HUDEP-2 (cell line): ENCODE measurements around the gene DSCAM.

Source experiments
- DNase-seq, 76 experiments: peaks; one replicate each; lab custom pipeline; 2025; ENCODE audit not compliant: unreplicated experiment in 76 of 76; lab: John Stamatoyannopoulos, UW

DSCAM gene

DNA sequence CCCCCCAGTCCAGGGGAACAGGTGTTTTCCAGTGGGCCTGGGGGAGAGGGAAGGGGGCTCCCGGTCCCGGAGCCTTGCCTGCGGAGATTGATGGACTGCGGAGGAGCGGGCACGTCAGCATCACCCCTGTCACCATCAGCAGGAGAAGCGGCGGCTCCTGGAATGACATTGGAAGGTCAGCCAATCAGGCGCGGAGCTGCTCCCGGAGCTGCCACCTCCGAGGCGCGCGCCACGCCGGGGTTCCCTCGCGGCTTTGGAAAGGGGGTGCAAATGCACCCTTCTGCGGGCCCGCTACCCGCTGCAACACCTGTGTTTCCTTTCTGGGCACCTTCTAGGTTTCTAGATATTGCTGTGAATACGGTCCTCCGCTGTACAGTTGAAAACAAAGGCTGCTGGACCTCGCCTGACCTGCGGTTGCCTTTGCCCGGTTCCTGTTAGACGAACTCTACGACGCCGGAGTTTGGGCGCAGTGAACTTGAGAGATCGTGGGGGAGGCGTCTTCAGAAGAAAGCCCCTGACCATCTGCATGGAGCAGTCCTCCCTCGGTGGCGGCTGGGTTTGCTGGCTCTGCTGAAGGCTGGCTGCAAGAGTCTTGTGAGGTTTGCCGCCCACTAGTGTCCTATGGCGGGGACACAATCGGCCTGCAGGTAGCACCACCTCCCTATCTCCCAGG, 5.3 kb downstream of the DSCAM start:
- peak in 1 of 76 experiments; percentile 8 for DNase-seq

GRCh38 chr21:40840401-40841125, 6.4 kb downstream of the DSCAM start:
- no peak for DNase-seq

GRCh38 chr21:40839521-40839920, 7.4 kb downstream of the DSCAM start:
- DNase-seq = no peak

DNA sequence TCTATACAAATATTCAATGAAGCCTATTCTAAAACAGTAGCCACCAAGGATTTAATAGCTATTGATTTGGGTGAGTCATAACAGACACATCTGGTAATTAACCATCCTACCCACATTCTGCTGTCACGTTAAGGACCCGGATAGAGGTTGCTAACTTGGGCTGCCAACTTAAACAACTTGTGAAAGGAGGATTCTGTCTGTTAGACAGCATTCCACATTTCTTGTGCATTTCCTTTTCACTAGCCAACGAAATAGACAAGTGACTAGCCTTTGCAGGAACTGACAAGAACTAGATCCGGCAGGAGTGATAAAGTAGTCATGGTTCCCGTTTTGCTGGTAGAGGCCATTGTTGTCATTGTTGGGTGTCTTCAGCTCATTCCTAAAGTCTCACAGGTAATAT, 9.5 kb downstream of the DSCAM start:
- DNase-seq = no peak

- no peak for DNase-seq
Observed at GRCh38 chr21:40835184-40835694, 11.7 kb downstream of the DSCAM start.

DNA sequence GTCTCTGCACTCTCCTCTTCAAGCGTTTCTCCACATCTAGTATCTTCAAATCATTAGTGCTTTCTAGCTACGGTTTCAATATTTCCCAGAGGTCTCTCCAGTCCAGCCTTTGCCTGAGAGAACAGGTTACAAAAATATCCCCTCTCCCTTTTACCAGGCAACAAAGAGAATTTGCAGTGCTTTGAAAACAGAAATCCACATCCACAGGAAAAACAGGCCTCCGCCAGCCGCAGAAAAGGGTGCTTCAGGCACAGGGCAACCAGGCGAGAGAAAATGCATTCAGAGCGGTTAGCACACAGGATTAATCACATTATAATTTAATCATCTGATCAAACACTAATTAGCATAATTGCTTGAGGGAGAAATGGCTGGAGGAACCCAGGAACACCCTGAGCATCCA, 13.8 kb downstream of the DSCAM start:
- no peak for DNase-seq

DNA sequence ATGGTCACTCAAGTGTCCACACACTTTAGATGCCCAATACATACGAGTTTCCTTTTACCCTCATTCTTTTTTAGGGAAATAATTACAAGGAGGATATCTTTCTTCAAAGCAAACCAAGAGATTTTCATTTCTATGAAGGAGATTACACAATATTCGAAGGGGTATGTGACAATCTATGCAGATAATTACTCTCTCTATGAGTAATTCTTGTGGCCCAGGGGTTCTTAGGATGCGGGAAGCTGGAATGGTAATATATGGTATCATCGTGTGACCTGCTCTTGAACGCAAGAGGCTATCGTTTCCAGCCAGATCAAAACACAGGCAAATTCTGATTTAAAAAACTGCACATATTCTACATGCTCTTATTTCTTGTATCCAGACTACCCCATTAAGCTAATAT, 14.6 kb downstream of the DSCAM start:
- DNase-seq = no peak

DNA sequence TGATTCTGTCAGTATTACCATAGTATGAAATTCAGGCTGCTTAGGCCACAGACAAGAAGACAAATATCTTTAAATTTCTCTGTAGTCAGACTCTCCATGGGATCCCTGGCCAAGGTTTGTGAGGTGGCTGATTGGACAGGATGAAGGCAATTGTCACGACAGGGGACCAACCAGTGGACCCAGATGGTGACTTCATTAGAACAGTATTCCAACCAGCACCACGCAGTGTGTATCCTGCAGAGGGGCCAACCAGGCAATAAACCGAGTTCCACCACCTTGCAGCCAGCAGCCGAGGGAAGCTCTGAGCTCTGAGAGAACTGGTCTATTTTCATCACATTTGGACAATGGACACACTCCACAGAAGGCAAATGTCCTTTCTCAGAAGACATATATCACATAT, 16.1 kb downstream of the DSCAM start:
- DNase-seq = no peak

GRCh38 chr21:40829791-40830190, 17.2 kb downstream of the DSCAM start:
- DNase-seq = no peak

GRCh38 chr21:40829308-40829707, 17.6 kb downstream of the DSCAM start:
- DNase-seq = no peak

- no peak for DNase-seq
Observed at GRCh38 chr21:40827509-40827908, 19.4 kb downstream of the DSCAM start.

DNA sequence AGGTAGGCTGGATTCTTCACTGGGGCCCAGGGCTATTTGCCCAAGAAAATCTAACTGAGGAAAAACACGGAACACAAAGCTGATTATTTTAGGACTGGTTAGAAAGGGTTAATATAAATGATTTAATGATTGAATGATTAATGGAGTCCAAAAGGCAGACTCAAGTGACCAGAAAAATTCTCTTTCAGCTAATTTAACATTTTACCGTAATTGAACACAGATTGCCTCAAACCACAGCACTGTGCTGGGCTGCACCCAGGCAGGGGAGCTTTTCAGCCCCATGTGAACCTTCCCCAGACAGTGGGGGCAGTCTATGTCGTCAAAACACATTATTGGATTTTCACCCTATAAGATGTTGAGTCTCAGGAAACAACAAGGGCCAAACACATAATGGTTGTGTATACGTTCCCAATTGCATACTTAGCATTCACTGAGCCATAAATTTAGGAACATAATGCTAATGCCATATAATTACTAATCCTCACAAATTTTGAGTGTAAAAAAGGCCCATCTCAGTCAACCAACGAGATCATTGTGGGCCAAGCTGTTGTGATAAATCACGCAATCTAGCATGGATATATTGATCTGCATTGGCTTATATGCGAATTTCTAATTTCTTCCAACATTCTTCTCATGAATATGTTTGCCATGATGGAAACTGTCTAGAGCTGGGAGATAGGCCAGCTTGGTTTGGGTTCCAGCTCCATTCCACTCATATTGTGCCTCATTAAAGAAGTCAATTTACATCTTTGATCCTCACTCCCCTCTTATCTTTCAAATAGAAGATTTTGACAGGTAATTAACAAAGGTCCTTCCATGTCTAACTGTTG, 27.7 kb downstream of the DSCAM start:
- DNase-seq = no peak

DNA sequence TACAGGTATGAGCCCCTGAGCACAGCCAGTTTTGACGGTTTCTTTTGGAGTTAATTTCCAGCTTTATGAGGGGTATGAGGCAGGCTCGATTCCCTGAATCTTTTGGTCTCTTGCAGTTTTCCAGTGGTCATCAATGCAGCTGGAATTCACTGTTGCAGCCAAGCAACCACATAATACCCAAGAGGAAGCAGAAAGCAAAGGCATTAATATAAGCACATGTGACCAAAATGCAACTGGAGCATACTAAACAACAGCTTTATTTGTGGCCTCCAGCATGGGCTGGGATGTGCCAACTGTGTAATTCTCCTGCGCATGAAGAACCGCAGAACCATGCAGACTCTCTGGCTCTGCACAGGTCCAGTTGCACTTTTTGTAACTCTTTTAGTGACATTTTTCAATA, 33.0 kb downstream of the DSCAM start:
- no peak for DNase-seq

DNA sequence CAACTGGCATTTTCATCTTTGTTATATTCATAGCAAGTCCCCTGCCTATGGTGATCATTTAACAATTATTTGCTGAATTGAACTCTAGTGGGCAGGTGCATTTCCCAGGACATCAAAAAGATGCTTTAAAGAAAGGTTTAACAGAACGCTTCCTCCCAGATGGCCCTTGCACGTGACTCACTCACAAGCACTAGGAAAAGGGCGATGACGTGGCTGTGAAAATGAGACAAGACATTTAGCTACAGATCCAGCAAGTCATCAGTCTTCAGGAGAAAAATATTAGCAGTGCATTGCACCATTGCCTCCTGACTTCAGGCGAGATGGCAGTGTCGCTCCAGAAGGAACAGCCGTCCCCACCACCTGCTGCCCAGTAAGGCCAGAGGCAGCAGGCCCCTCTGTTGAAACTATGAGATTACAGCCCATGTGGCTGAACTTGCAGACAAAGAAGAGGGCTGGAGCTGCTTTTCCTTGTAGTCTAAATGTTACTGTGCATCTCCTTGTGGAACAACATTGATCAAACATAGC, 37.2 kb downstream of the DSCAM start:
- no peak for DNase-seq

- DNase-seq = no peak
Observed at GRCh38 chr21:40803101-40803500, 43.9 kb downstream of the DSCAM start.

GRCh38 chr21:40800126-40800525, 46.8 kb downstream of the DSCAM start:
- DNase-seq = no peak

DNA sequence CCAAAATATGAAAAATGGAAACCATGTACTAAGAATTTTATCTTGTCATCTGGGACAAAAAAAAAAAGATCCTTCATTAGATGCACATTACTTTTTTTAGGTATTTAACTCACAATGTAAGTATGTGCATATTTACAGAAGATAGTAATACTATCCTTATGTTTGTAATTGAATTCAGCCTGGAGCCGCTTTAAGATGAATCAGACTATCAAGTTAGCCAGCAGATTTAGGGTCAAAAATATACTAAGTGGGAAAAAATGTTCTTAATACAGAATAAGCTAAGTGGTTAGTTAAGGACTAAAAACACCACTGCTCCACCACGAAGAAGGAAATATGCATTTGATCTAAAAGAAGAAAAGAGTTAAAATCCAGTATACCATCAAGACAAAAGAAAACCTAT, 49.1 kb downstream of the DSCAM start:
- DNase-seq = no peak

- no peak for DNase-seq
Observed at GRCh38 chr21:40797410-40797809, 49.5 kb downstream of the DSCAM start.

DNA sequence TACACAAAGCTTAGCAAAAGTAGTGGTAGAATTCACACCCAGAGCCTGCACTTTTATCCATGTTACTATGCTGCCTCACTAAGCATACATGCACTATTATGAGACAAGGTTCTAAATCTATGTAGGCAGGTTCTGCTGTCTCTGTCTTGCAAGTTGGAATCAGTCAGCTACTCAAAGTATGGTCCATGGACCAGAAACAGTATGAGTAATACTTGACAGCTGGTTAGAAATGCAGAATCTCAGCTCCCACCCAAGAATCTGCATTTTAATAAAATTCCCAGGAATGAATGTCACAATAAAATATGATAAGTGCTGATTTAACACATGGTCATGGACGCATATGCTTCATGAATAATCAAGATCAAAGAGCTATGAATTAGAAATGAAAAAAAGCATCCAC, 50.5 kb downstream of the DSCAM start:
- DNase-seq = no peak

- DNase-seq = no peak
Observed at GRCh38 chr21:40795313-40795712, 51.6 kb downstream of the DSCAM start.
